IPS-11a (cell line): ENCODE measurements around the gene DMXL2.
"Not testable (repeated sequence)": the region's sequence is repeated elsewhere in the genome, so short reads cannot be mapped to it uniquely, and the experiment has no call there.

ENCODE experiments used
- H3K4me3 ChIP-seq: one replicate; pipeline ENCODE4 v1.5.1; 2013; ENCODE audit warnings: low read depth, low read length, control low read depth

DMXL2 gene

DNA sequence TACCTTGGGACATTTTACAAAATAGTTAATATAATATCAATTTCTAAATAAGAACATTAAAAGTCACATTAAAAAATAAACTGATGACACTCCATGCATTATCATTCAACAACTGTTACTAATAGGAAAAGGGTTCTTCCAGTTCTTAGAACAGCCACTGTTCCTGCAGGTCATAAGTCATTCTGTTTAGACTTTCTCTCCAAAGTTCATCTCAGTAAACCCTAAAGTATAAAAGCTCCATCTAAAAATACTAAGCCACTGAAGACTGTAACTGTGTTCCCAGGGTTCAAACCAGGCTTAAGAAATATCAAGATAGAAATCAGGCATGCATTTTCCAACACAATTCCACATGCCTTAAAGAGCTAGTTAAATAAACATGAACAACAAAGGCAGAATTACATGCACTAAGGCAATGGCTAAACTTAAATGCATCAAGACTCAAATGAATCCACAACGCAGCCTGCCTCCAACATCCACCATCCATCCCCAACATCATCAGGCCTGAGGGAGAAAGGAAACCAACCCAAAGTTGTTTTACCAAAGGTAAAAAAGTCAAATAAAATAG, 46.2 kb downstream of the DMXL2 start:
- H3K4me3 ChIP-seq, result no peak overlapping the region

DNA sequence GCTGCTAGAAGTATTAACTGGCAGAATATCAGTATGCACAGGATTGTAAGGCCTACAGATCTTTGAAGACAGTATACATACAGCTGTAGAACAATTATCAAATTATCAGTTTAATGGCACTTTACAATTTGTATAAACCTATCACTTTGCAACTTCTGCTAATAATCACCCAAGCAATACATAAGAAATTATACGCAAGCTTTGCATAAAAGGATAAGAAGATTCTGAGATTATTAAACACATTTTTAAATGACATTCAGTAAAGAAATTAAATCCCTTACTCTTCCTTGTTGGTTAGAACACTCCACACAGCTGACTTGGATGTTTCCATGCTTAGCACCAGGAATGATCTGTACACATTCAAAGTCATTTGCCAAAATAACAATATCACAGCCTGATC, 46.8 kb downstream of the DMXL2 start:
- H3K4me3 ChIP-seq, result no peak overlapping the region

DNA sequence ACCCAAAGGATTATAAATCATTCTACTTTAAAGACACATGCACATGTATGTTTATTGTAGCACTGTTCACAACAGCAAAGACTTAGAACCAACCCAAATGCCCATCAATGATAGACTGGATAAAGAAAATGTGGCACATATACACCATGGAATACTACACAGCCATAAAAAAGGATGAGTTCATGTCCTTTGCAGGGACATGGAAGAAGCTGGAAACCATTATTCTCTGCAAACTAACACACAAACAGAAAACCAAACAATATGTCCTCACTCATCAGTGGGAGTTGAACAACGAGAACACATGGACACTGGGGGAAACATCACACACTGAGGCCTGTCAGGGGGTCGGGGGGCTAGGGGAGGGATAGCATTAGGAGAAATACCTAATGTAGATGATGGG, 49.2 kb downstream of the DMXL2 start:
- not testable (repeated sequence) for H3K4me3 ChIP-seq

DNA sequence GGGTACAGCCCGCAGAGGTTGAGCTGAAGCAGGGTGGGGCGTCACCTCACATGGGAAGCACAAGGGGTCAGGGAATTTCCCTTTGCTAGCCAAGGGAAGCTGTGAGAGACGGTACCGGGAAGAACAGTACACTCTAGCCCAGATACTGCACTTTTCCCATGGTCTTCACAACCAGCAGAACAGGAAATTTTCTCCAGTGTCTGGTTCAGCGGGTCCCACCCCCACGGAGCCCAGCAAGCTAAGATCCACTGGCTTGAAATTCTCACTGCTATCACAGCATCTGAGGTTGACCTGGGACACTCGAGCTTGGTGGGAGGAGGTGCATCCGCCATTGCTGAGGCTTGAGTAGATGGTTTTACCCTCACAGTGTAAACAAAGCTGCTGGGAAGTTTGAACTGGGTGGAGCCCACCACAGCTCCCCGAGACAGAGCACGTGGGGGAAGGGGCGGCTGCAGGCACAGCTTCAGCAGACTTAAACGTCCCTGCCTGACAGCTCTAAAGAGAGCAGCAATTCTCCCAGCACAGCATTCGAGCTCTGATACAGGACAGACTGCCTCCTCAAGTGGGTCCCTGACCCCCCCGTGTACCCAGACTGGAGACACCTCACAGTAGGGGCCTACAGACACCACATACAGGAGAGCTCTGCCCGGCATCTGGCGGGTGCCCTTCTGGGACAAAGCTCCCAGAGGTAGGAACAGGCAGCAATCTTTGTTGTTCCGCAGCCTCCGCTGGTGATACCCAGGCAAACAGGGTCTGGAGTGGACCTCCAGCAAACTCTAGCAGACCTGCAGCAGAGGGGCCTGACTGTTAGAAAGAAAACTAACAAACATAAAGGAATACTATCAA, 53.4 kb downstream of the DMXL2 start:
- not testable (repeated sequence) for H3K4me3 ChIP-seq

DNA sequence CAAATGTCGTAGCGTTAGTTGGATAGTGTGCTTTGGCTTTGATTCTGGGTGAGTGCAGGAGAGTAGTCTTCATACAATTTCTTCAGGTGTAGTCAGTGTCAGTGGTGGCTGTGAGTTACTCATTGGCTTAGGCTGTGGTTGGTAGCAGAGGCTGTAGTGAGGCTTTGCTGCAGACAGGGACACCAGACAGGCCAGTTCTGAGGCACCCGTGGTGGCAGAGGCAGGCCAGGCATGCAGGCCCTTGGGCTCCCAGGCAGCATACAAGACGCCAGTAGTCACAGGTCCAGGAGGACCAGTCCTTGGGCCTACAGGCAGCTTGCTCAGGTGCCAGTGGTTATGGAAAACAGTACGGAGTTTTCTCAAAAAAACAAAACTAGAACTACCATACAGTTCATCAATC, 61.3 kb downstream of the DMXL2 start:
- no peak overlapping the region for H3K4me3 ChIP-seq

DNA sequence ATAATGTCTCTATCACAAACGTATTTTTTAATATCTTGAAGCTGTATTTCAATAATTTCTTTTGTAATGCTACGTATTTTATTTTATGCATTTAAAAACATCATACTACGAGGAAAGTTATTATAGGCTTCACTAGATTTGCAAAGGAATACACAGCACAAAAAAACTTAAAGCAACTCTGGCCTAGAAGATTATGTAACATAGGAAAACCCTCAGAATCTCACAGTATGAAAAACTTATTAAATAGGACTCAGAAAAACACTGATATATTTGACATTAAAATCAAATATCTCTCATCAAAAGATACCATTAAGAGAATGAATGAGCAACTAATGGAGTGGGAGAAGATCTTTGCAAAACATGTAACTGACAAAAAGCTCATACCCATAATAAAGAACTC, 63.7 kb downstream of the DMXL2 start:
- no peak overlapping the region for H3K4me3 ChIP-seq

DNA sequence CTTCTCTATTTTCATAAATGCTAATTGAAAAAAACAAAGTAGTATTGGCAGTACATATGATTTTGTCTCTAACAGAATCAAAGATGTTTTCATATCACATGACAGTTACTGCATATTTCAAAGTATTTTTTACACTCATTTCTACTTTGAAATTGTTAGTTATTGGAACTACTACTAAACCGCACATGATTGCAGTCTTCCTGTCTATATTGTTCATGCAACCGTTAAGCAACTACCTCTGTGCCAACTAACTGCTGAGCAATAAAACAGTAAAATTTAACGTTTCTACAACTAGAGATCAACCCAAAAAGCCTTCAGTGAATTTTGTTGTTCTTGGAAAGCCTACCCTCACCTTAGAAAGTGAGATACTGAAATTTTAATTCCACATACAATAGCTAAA, 64.2 kb downstream of the DMXL2 start:
- H3K4me3 ChIP-seq, result no peak overlapping the region

DNA sequence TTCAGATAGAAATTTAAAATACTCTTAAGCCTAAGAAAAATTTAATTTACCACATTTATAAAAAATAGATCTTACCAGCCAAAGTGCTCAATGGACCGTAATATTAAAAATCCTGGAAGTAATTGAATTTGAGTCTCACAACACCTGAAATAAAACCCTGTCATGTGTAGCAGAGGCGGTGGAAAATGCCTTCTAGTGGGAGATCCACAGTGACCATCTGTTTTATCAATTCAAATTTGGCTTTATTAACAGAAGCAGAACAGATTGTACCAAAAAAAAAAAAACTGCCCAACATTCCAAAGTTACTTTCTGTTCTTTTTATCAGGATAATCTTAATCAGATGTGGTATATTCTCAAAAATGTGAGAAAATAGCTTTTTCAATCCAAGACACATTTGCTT, 71.7 kb downstream of the DMXL2 start:
- H3K4me3 ChIP-seq, result no peak overlapping the region

DNA sequence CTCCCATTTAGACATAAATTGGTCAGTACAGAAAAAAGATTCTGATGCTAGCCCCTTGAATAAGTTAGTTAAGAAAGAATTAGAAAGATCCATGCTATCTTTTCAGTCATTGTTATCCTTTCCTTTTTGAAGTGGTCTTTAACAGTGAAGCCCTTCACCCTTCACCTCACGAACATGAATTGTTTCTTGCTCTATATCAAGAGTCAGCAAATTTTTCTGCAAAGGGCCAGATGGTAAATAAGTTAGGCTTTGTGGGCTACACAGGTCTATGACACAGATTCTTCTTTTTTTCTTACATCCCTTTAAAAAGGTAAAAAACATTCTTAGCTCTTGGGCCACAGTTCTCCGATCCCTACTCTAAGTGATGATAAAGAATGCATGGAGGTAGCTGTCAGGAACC, 74.9 kb downstream of the DMXL2 start:
- no peak overlapping the region for H3K4me3 ChIP-seq

DNA sequence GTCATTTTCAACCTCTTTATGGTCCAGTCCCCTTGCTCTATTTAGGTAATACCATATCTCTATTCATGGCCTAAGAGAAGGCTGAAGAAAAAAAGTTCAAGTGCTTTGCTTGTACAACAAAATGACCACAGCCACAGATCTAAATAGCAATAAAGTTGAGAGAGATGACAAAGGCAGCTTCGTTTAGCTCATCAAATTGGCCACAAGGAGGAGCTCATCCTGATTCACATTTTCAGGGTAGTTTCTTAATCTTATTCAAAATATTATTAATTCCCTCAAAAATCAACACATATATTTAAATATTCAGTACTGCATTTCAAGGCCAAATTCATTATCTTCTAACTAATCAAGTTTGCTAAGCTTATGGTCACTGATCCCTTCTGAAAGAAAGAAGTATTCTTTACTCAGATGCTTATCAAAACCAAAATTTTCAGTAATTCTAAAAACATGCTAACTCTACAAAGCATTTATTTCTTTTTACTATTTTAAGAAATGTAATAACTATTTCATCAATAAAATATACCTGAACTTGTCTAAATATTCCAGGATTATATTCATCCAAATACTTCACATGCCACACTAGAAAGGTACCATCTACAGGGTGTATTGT, 85.5 kb downstream of the DMXL2 start:
- no peak overlapping the region for H3K4me3 ChIP-seq

DNA sequence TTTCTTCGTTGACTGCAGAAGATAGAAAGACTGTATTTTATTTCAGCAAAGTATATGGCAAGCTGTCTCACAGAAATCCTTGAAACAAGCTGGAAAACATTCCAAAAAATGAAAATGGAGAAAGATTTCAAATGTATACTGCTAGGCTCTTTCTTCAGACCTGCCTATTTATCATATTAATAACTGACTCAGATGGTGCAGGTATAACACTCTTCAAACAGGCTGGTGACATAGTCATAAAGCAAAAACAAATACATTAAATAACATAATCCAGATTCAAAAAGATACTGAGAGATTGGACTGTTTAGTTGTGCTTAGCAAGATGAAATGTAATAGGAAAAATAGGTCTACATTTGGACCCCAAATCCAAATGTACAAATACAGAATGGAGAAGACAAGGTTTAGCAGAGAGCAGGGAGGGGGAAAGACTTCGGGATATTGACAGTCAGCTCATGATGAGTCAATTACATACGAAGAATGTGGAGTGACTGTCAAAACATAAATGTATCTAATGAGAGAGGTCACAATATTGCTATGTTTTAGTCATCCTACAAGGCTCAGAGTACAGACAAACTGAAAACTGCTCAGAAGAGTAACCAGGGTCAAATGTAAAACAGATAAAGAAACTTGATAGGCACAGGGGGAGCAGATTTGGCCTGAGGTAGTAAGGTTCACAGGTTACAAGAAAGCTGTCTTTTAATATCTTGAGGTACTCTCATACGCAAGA, 88.7 kb downstream of the DMXL2 start:
- H3K4me3 ChIP-seq, result no peak overlapping the region

DNA sequence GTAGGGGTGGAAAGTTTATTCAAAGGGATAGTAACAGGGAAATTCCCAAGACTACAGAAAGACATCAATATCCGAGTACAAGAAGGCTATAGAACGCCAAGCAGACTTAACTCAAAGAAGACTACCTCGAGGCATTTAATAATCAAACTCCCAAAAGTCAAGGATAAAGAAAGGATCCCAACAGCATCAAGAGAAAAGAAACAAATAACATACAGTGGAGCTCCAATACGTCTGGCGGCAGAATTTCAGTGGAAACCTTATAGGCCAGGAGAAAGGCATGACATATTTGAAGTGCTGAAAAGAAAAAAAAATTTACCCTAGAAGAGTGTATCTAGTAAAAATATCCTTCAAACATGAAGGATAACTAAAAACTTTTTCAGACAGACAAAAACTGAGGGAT, 95.6 kb downstream of the DMXL2 start:
- no peak overlapping the region for H3K4me3 ChIP-seq

DNA sequence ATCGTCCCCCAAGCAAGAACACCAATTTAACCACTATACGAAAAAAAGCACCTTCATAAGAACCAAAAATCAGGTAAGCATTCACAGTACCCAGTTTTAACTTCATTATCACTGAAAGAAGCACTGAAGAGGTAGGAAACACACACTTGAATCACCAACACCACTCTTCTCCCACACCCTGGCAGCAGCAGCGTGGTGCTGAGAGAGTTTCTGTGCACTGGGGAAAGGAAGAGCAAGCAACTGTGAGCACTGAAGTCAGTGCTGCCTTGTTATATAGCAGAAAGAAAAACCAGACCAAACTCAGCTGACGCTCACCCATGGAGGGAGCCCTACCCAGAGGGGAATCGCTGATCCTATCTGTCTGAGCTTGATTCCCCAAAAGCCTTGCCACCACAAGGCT, 98.2 kb downstream of the DMXL2 start:
- H3K4me3 ChIP-seq, result no peak overlapping the region

DNA sequence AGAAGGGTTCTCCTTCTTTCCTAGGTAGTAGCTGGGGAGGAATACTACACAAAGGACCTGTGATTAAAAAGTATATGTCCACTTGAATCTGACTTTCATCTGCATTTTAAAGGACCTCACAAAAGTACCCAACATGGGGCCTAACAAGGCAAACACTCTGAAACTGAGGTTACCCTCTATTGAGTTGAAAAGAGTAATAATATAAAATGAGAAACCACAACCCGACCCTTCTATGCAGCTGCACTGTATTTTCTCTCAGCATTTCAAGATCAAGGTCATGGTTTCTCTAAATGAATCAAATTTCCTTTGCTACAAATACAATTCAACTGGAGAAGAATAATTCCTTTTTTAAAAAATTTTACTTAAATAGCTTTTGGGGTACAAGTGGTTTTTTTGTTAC, 106.3 kb downstream of the DMXL2 start:
- no peak overlapping the region for H3K4me3 ChIP-seq

DNA sequence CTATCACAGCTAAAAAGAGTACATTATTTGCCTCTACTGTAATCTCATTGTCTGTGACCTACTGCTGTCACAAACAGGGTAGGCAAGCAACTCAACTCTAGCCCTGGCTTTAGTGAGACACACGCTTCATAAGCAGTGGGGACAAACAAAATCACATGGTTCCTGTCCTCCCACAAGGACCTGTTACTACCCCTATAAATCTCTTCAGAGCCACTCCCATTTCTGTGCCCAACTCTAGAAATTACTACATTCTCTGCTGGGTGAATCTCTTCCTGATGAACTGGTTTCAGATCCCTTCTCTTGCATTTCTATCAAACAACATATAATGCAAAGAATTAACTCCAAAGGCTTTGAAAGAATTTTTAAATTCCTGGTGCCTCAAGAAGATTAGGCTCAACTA, 117.3 kb downstream of the DMXL2 start:
- H3K4me3 ChIP-seq, result no peak overlapping the region

DNA sequence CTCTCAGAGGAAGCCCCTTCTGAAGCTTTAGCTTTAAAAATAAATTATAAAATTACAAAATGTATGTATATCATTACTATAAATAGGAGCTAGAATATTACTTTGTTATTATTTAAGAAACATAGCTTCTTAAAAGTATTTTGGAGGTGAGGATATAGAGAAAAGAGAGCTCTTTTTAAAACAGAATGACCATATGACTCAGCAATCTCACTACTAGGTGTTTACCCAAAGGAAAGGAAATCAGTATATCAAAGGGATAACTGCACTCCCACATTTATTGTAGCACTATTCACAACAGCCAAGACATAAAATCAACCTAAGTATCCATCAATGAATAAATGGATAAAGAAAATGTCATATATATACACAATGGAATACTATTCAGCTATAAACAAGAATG, 119.6 kb downstream of the DMXL2 start:
- H3K4me3 ChIP-seq, result no peak overlapping the region

DNA sequence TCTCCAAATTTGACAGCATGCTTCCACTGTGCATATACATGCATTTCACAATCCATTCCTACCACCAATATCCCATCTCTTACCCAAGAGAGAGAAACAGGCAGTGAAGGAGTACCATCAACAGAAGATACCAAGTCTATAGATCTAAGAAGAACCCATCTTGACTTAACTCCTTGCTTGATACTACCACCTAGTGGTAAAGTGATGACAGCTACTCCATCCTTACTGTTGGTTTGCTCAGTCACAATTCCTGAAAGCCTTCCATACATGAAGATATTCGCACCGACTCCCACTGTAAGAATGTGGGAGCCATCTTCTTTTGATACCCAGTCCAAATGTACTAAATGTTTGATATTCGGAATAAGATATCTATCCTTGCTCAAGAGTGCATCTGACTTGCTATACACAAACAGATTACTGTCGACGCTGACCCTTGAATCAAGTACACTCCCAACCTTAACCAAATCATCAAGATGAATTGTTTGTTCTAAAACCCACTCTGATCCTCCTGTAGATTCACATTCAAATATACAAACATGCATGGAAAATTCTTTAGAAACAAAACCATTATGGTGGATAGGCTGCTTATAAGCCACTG, 123.1 kb downstream of the DMXL2 start:
- H3K4me3 ChIP-seq, result no peak overlapping the region

DNA sequence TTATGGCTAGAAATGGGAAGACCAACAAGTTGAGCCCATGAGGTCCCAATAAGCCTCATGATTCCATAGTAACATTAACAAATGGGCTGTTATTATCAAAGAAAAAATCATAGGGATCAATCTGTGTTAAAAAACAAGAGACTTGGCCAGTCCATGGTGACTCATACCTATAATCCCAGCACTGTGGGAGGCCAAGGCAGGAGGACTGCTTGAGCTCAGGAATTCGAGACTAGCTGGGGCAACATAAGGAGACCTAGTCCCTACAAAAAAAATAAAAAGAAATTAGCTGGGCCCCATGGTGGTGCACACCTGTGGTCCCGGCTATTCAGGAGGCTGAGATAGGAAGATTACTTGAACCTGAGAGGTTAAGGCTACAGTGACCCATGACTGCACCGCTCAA, 124.8 kb downstream of the DMXL2 start:
- no peak overlapping the region for H3K4me3 ChIP-seq

DNA sequence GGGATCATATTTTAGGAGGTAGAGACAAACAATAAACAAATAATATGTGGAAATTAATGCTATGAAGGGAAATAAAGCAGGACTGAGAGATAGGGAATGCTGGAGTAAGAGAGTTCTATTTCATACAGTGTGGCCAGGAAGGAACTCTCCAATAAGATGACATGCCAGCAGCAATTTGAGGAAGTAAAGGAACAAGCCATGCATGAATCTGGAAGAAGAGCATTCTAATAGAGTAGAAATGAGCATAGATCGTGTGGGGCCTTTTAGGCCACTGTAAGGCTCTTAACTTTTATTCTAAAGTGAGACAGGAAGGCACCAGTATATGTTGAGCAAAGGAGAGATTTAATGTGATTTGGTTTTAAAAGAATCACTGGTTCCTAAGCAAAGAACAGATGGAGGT, 126.3 kb downstream of the DMXL2 start:
- no peak overlapping the region for H3K4me3 ChIP-seq

DNA sequence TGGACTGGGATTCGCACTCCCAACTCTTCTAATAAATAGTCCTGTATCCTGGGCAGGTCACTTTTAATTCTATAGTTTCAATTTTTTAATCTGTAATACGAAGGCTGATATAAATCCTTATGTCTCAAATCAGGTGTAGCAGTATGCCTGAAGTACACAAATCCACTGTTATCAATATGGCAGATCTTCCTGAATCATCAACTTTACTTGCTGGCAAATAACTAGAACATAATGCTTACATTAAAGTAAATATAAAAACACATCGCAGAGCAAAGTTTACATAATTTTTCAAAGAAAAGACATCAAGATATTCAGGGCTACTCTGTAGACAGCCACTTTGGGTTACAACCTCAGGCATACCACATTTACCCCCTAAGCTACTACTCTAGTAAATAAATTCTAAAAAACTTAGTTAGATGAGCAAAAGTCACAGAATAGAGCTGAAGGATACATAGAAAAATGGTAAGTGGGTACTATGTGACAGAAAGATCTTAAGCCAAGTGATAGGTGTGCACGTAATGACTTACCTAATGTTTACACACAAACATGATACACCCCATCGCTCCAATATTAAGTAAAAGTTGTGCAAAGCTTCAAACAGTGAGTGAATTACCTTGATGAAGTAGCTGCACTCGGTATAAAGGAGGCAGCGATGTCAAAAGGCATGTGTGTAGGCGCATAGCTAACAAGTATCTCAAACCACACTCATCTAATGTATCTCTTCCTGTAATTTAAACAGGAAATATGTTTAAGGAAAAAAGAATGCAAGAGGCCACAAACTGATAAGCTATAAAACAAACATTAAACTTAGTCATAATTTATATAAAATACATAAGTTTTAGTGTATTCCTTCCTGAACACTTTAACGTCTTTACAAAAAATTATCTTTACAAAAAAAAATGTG, 127.9 kb downstream of the DMXL2 start:
- no peak overlapping the region for H3K4me3 ChIP-seq
